Glutamatergic neuron (in vitro differentiated cells): Measurements from ENCODE around the gene ST3GAL4. TPM values are rescaled to one million over a fixed set of nuclear protein-coding genes. Genes with fewer than 3 reads are reported as not detected.
"Not testable (repeated sequence)": the region's sequence is repeated elsewhere in the genome, so short reads cannot be mapped to it uniquely, and the experiment has no call there.

Experiments used
- DNase-seq: peaks from one replicate; pipeline ENCODE4 v3.0.0; 2022
- H3K27ac Mint-ChIP-seq: one replicate; pipeline ENCODE4 v1.8.0; 2020; ENCODE audit warnings: mild to moderate bottlenecking, mixed read lengths, inconsistent platforms; ENCODE audit not compliant: unreplicated experiment
- H3K27me3 Mint-ChIP-seq: one replicate; pipeline ENCODE4 v1.8.0; 2020; ENCODE audit warnings: mild to moderate bottlenecking, moderate library complexity, mixed read lengths, inconsistent platforms; ENCODE audit not compliant: unreplicated experiment
- H3K36me3 Mint-ChIP-seq: one replicate; pipeline ENCODE4 v1.8.0; 2020; ENCODE audit warnings: mild to moderate bottlenecking, mixed read lengths, inconsistent platforms; ENCODE audit not compliant: unreplicated experiment
- H3K4me1 Mint-ChIP-seq: one replicate; pipeline ENCODE4 v1.8.0; 2020; ENCODE audit warnings: mild to moderate bottlenecking, low read depth, mixed read lengths, inconsistent platforms; ENCODE audit not compliant: unreplicated experiment
- H3K4me3 Mint-ChIP-seq: one replicate; pipeline ENCODE4 v1.8.0; 2020; ENCODE audit warnings: mild to moderate bottlenecking, mixed read lengths, inconsistent platforms; ENCODE audit not compliant: unreplicated experiment
- H3K9me3 Mint-ChIP-seq: one replicate; pipeline ENCODE4 v1.8.0; 2020; ENCODE audit warnings: mild to moderate bottlenecking, moderate library complexity, mixed read lengths, inconsistent platforms; ENCODE audit not compliant: unreplicated experiment
- total RNA-seq: library from RNA; stranded (reverse); fragmentation: NEBNext Ultra II Directional; extraction: Animal tissue kit (Norgen Biotek cat#: 25700); gene quantifications from one replicate; pipeline ENCODE4 v1.2.1, GENCODE V29; 2021; ENCODE audit not compliant: unreplicated experiment
- TF ChIP-seq, protein P1 (sequence below): fragments of 200-600 bp; sonication (generic); IDR thresholded peaks from one replicate; pipeline ENCODE4 v1.5.0; 2021; ENCODE audit not compliant: partially characterized antibody, unreplicated experiment

Gene ST3GAL4
- total RNA-seq, 1 donor from 2014 or later, result 10.4 TPM

DNA sequence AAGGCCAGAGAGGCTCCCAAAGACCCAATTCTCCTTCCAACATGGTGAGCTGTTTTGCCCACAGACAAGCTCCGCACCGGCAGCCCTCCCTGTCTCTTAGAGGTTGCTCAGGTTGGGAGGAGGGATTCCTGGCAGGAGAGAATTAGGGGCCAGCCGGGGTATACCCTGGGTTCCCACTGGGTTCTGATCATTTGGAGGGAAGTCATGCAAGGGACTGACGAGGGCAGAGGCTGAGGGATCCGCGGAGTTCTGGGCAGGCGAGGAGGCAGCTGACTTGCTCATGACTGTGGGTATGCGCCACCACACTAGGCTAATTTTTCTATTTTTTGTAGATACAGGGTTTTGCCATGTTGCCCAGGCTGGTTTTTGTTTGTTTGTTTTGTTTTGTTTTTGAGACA lies 4.6 kb downstream of the ST3GAL4 start:
- peaks cover 2% of the 10 kb centered on the region for H3K27me3 Mint-ChIP-seq
- H3K4me3 Mint-ChIP-seq, result peak overlapping the region; percentile 57
- no peak overlapping the region for H3K27ac Mint-ChIP-seq
- H3K9me3 Mint-ChIP-seq, result no peaks in the 10 kb centered on the region
- TF ChIP-seq, protein P1, sequence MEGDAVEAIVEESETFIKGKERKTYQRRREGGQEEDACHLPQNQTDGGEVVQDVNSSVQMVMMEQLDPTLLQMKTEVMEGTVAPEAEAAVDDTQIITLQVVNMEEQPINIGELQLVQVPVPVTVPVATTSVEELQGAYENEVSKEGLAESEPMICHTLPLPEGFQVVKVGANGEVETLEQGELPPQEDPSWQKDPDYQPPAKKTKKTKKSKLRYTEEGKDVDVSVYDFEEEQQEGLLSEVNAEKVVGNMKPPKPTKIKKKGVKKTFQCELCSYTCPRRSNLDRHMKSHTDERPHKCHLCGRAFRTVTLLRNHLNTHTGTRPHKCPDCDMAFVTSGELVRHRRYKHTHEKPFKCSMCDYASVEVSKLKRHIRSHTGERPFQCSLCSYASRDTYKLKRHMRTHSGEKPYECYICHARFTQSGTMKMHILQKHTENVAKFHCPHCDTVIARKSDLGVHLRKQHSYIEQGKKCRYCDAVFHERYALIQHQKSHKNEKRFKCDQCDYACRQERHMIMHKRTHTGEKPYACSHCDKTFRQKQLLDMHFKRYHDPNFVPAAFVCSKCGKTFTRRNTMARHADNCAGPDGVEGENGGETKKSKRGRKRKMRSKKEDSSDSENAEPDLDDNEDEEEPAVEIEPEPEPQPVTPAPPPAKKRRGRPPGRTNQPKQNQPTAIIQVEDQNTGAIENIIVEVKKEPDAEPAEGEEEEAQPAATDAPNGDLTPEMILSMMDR, result no peak
- no peaks in the 10 kb centered on the region for H3K36me3 Mint-ChIP-seq
- H3K4me1 Mint-ChIP-seq, result peaks cover 35% of the 10 kb centered on the region
- DNase-seq, result no peak

DNA sequence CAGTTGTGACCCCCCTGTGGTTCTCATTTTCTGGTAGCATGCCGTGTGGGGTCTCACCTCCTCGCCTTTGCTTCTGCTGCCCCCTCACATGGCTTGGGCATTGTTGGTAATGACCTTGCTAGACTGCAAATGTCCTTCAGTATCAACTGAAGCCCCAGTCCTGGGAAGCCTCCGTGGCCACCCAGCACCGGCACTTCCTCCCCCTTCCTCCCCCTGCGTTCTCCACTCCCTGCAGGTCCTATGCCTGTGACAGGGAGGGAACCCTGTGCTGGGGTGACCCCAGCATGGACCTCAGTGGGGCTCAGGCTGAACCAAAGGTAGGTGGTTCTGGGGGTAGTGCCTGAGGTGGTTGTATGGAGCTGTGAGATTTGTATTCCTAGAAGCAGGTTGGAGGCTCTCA lies 5.9 kb downstream of the ST3GAL4 start:
- H3K4me3 Mint-ChIP-seq, result no peak overlapping the region
- H3K4me1 Mint-ChIP-seq, result peaks cover 37% of the 10 kb centered on the region
- no peaks in the 10 kb centered on the region for H3K9me3 Mint-ChIP-seq
- H3K27ac Mint-ChIP-seq, result no peak overlapping the region
- no peaks in the 10 kb centered on the region for H3K36me3 Mint-ChIP-seq
- TF ChIP-seq, protein P1, result no peak
- no peak for DNase-seq
- H3K27me3 Mint-ChIP-seq, result peaks cover 3% of the 10 kb centered on the region

GRCh38 chr11:126362879-126363655 lies 7.6 kb downstream of the ST3GAL4 start:
- Mint-ChIP-seq H3K27me3 (peaks cover 1% of the 10 kb centered on the region), H3K4me3 (no peak overlapping the region), H3K4me1 (peaks cover 29% of the 10 kb centered on the region), H3K27ac (no peak overlapping the region), H3K9me3 (peaks cover 2% of the 10 kb centered on the region), H3K36me3 (no peaks in the 10 kb centered on the region)
- TF ChIP-seq, protein P1, result no peak
- DNase-seq, result no peak

DNA sequence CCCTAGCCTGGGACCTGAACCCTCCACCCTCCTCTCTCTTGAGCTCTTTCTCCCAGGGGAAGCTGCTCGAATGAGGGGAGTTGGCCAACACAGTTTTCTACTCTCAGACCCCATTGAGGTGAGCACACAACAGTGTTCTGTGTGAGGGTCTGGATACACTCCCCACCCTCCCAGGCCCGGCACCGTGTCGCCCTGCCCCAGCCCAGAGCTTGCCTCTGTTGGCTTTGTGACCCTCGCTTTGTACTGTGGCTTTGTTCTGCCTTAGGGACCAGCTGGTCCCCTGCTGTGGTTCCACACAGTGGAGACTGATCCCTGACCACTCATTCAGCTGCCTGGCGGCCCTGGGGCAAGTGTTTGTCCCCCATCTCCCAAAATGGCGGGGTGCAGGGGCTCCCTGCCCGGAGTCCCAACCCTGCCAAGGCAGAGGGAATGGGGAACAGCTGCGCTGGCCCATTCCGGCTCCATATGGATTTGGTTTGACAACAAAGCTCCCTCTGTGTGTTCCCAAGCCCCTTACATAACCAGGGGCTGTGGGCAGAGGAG lies 8.3 kb downstream of the ST3GAL4 start:
- Mint-ChIP-seq H3K36me3 (no peaks in the 10 kb centered on the region), H3K27ac (no peak overlapping the region), H3K4me1 (peaks cover 27% of the 10 kb centered on the region), H3K4me3 (no peak overlapping the region), H3K9me3 (peaks cover 2% of the 10 kb centered on the region), H3K27me3 (peaks cover 1% of the 10 kb centered on the region)
- TF ChIP-seq, protein P1, result no peak
- no peak for DNase-seq

GRCh38 chr11:126364735-126365134 lies 9.2 kb downstream of the ST3GAL4 start:
- not testable (repeated sequence) for DNase-seq, H3K36me3 Mint-ChIP-seq, H3K27me3 Mint-ChIP-seq, H3K9me3 Mint-ChIP-seq, H3K27ac Mint-ChIP-seq, H3K4me3 Mint-ChIP-seq
- H3K4me1 Mint-ChIP-seq, result peaks cover 21% of the 10 kb centered on the region

- not testable (repeated sequence) for H3K27me3 Mint-ChIP-seq, H3K27ac Mint-ChIP-seq, H3K9me3 Mint-ChIP-seq, DNase-seq, H3K4me3 Mint-ChIP-seq, H3K36me3 Mint-ChIP-seq
- peaks cover 16% of the 10 kb centered on the region for H3K4me1 Mint-ChIP-seq
Observed at GRCh38 chr11:126365508-126365907, 10.0 kb downstream of the ST3GAL4 start.
